HG02885 (cell line): Measurements from ENCODE around the gene MTA3.
"Not testable (repeated sequence)": the region's sequence is repeated elsewhere in the genome, so short reads cannot be mapped to it uniquely, and the experiment has no call there.

Source experiments
- ATAC-seq: cut with Tn5 transposase; IDR thresholded peaks from one replicate; pipeline ENCODE4 v1.9.1; 2021; ENCODE audit warnings: mild to moderate bottlenecking; ENCODE audit not compliant: unreplicated experiment, poor library complexity

The MTA3 gene

DNA sequence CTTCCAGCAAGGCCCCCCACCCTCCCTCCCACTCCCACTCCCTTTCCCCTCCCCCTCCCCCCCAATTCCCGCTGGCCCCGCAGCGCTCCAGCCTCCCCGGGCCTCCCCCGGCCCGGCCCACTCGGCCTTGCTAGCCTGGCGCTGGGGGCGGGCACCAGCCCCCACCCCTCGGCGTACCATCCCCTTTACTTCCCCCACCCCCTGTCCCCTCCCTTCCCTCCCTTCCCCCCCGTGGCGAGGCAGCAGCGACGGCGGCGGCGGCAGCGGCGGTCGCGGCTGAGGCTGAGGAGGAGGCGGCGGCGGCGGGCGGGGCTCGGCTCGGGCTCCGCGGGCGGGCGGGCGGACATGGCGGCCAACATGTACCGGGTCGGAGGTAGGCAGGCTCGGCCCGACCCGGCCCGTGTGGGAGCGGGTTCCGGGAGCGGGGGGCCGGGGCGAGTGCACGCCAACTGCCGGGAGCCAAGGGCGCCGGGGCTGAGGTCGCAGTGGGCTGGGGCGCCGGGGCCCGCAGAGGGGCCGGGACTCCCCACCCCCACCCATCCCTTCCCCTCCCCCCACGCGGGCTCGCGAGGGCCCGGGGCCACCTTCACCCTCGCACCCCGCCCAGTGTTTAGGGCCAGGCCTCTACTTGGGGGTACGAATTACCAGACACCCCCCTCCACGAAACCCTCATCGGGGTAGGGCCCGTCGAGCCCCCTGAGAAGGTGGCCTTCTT, at the start of gene MTA3:
Gene MTA3, plus strand, starts transcription at position 232 of the 715 bp plus-strand sequence. Its CDS starts 114 bp downstream, at position 346.
- peak; percentile 39 for ATAC-seq

DNA sequence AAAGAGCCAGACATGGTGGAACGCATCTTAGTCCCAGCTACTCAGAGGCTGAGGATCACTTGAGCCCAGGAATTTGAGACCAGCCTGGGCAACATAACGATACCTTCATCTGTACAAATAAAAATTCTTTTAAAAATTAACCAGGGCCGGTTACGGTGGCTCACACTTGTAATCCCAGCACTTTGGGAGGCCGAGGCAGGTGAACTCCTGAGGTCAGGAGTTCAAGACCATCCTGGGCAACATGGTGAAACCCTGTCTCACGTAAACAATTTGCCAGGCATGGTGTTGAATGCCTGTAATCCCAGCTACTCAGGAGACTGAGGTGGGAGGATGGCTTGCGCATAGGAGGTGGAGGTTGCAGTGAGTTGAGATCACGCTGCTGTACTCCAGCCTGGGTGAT, 48.8 kb upstream of the MTA3 start:
- ATAC-seq = no peak

DNA sequence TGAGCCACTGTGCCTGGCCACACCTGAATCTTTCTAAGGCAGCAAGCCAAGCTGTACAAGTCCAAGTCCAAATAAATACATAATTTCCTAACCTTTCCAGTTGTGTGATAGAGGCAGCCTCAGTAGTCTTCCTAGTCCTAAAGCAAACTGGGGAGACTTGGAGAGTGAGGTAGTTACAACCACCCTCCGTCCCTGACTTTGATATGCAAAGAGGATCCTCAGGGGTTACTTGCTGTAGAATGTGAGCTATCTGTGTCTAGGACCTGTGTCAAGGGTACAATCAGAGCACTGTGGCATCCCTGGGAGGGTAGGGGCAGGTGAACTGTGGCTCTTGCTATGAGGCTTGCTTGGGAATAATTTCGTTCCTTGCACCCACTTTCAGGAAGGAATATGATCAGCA, 46.4 kb upstream of the MTA3 start:
- no peak for ATAC-seq

DNA sequence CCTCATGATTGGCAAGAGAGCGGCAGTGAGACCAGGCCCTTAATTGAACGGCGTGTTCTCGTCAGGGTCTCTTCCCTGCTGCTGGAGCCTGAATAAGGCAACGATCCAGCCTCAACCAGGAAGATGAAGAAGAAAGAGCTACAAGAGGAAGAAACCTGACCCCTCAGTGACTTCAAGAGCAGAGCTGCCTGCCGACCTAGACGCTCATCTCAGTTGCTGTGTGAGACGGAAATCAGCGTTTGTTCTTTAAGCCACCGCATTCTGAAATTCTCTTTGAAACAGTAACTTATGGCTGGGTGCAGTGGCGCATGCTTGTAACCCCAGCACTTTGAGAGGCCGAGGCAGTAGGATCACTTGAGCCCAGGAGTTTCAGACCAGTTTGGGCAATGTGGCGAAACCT, 45.1 kb upstream of the MTA3 start:
- ATAC-seq = no peak

DNA sequence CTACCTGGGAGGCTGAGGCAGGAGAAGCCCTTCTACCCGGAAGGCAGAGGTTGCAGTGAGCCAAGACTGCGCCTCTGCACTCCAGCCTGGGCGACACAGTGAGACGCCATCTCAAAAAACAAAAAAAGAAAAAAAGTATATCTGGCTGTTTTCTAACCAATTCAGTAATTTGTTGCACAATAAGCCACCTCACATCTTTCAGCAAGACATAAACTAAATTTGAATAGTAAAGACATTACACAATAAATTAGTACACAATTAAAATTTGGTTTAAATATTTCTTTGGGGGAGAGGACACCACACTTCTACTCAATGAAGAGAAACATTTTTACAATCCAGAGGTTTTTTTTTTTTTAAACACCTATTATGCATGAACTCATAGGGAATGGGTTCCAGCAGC, 36.0 kb upstream of the MTA3 start:
- no peak for ATAC-seq

DNA sequence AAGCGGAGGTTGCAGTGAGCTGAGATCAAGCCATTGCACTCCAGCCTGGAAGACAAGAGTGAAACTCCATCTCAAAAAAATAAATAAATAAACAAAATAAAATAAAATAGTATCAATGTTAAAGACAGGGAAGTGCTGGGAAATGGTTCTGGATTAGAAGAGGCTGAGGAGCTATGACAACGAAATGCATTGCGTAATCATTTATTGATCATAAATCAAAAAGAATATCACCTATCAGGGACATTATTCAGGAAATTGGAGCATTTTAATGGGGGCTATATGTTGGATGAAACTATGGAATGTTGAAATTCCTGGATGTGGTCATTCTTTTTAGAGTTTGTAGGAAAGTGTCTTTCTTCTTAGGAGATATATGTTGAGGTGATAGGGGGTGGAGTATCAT, 30.9 kb upstream of the MTA3 start:
- no peak for ATAC-seq

DNA sequence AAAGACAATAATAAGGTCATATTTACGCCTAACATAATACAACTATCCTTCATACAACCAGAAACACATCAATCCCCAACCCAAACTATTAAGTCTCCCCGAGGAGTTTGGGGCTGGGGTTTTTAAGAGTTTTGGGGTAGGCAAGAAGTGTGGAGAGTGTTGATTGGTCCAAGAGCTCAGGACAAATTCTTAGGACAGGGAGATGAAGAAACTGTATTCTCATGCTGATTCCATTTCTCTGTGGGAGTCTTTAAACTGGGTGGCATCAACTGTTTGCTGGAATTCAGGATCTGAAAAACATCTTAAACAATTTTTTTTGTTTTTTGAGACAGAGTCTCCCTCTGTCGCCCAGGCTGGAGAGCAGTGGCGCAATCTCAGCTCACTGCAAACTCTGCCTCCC, 25.6 kb upstream of the MTA3 start:
- ATAC-seq = no peak

DNA sequence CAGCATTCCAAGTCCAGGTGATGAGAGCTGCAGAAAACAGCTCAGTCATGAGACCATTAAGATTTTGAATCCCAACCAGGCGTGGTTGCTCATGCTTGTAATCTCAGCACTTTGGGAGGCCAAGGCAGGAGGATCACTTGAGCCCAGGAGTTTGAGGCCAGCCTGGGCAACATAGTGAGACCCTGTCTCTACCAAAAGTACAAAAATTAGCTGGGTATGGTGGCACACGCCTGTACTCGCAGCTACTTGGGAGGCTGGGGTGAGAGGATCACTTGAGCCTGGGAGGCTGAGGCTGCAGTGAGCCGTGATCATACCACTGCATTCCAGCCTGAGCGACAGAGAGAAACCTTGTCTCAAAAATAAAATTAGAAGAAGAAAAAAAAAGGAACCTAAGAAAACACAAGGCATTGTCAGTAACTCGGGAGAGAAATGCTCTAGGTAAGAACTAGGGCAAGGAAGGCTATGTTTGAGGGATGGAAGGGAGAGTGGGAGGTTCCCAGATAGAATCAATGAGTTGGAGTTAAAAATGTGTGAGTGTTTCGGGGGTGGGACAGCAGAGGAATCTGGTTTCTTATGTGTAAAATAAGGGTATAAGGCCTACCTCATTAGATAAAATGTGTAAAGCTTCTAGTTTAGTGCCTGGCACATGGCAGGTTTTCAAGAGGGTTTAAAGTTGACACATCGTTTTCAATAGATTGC, 23.3 kb upstream of the MTA3 start:
- ATAC-seq = no peak

DNA sequence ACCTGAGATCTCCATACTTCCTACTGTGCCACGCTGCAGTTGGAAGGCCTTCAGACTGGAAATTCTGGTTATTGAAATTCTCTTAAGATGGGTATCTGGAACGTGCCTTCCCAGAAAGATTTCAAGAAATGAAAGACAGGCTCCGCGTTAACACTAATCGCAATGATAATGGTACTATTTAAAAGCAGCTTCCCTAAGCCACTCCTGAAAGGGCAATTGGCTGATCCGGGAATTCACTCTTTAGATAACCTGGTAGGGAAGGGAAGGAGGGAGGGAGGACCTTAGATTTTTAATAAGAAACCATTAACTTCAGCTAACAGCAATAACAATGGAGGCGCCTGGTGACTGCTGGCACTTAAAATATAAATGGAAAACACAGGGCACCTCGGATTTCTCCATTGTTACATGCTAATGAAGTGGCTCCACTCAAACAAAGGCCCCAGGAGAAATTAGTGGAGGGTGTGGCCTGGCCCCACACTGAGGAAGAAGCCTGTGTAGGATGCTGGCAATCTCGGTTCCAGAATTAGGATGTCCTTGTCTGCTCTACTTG, 22.5 kb upstream of the MTA3 start:
- no peak for ATAC-seq

DNA sequence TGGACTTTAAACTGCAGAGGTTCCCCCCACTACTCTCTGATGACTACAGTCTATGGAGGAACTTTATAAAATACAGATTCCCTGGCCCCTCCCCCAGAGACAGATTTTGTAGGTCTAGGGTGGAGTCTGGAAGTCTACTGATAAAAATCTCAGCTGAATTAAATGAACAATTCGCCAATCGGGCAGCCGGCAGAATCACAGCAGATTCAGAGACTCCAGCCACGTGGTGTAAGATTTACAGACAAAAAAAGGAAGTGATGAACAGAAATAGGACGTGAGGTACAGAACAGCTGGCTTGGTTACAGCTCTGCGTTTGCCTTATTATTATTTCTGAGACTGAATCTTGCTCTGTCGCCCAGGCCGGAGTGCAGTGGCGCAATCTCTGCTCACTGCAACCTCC, 21.4 kb upstream of the MTA3 start:
- peak; percentile 63 for ATAC-seq

DNA sequence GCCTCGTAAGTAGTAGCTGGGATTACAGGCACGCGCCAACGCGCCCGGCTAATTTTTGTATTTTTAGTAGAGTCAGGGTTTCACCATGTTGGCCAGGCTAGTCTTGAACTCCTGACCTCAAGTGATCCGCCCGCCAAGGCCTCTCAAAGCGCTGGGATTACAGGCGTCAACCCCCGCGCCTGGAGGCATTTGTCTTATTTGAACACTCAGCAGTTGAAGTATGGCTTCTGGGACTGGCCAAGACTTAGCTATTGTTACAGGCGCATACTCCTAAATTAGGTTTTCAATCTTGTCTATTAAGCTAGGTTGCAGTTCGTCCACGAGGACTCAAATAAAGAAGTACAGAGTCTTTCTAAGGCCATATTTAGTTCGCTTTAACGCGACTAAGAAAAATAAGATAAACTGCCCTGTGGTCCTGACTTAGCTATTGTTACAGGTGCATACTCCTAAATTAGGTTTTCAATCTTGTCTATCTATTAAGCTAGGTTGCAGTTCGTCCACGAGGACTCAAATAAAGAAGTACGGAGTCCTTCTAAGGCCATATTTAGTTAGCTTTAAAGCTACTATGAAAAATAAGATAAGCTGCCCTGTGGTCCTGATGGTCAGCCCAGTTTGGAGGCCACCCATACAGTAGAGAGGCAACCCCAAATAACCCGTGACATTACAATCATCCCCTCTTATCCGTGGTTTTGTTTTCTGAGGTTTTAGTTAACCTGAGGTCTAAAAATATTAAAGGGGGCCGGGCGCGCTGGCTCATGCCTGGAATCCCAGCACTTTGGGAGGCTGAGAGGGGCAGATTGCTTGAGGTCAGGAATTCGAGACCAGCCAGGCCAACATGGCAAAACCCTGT, 20.8 kb upstream of the MTA3 start:
- no peak for ATAC-seq

DNA sequence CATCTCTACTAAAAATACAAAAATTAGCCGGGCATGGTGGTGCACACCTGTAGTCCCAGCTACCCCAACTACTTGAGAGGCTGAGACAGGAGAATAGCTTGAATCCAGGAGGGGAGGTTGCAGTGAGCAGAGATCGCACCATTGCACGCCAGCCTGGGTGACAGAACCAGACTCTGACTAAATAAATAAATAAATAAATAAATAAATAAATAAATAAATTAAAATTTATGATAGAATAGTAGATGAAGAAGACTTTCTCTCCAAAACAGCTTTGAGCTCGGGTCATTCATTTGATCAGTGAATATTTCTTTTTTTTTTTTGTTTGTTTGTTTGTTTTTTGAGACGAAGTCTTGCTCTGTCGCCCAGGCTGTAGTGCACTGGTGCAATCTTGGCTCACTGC, 17.6 kb upstream of the MTA3 start:
- no peak for ATAC-seq

DNA sequence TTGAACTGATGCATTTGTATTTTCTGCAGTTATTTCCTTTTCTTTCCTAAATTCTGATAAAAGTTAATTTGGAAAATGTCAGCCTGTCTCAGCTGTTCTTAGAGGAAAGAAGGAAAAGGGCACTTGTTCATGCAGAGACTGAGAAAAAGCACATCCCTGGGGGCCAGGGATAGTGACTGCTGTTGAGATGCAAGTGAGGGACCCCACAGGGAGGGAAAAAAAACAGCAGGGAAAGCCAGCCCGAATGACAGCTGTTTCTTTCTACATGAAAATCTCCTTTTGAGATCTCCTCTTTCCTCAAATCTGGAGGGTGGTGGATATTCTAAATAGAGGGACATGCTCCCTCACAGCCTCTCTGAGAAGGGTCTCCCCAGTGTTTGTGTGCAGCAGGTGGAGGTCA, 14.0 kb upstream of the MTA3 start:
- no peak for ATAC-seq

DNA sequence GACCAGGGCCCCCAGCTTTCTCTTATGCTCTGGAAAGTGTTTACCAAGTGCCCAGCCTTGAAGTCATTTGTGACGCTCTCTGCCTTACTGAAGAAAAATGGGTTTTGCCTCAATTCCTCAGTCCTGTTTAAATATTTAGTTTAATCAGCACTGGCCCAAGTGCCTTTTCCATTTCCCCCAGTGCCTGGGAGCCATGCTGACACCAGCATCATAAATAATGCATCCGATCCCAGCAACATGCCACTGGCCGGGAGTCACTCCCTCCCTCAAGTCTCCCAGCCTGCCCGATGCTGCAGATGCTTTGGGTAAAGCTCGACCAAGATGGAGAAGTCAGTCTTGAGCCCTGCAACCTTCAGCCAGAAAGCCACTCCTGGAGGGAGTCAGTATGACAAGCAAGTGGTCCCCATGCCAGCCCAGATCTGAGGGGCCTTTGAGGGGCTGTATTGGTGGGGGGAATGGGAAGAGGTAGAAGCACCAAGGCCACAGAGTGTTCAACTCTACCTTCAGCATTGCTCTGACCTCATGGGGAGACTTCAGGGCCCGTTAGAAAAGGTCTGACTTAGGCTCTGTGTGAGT, 12.0 kb upstream of the MTA3 start:
- no peak for ATAC-seq

DNA sequence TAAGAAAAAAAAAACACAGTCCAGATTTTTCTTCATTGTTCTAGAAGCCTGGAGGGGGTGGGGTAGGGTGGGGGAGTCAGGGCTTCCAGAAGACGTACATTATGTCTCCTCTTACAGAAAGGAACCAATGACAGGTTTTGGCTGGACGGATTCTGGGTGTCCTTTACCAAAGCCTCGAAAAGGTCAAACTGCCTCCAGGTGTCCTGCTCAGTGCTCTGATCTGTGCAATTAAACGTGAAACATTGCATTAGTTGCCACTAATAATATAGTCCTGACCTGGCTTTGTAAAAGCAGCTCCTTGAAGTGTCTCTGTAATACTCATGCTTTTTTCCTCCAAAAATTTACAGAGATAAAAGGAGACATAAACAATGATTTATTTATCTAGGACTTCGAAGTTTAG, 11.1 kb upstream of the MTA3 start:
- no peak for ATAC-seq

DNA sequence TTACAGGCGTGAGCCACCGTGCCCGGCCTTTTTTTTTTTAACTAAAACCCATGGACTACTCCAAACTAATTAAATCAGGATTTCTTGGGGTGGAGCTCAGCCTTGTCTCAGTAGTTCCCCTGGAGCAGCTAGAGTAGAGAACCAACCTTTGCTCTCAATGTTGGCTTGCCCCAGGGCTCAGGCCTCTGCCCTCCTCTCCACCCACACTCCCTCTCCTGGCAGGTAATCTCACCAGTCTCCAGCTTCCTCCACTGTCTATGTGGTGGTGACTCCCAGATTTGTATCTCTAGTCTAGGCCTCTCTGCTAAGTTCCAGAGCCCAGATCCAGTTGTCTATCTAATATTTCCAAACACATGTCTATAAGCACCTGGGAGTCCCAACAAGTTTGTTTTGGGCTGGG, 9.6 kb upstream of the MTA3 start:
- no peak for ATAC-seq

DNA sequence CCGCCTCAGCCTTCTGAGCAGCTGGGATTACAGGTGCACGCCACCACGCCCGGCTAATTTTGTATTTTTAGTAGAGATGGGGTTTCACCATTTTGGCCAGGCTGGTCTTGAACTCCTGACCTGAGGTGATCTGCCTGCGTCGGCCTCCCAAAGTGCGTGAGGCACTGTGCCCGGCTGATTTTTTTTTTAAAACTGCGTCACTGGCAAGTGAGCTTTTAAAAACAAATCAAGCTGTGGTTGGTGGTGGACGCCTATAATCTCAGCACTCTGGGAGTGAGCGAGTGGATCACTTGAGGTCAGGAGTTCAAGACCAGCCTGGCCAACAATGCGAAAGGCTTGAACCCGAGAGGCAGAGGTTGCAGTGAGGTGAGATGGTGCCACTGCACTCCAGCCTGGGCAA, 8.3 kb upstream of the MTA3 start:
- ATAC-seq = not testable (repeated sequence)

DNA sequence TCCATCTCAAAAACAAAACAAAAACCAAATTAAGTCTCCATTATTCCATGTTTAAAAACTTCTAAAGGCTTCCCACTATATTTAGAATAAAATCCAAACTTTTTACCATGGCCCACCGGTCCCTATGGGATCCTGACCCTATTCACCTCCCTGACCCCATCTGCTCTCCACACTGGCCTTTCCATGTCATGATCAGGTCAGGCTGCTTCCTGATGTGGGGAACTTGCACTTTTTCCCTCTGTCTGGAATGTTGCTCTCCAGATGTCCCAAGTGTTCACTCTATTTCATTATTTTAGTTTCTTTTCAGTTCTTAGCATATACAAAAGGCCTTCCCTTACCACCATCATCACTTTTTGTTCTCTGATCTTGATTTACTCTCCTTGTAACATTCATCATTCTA, 7.5 kb upstream of the MTA3 start:
- no peak for ATAC-seq

DNA sequence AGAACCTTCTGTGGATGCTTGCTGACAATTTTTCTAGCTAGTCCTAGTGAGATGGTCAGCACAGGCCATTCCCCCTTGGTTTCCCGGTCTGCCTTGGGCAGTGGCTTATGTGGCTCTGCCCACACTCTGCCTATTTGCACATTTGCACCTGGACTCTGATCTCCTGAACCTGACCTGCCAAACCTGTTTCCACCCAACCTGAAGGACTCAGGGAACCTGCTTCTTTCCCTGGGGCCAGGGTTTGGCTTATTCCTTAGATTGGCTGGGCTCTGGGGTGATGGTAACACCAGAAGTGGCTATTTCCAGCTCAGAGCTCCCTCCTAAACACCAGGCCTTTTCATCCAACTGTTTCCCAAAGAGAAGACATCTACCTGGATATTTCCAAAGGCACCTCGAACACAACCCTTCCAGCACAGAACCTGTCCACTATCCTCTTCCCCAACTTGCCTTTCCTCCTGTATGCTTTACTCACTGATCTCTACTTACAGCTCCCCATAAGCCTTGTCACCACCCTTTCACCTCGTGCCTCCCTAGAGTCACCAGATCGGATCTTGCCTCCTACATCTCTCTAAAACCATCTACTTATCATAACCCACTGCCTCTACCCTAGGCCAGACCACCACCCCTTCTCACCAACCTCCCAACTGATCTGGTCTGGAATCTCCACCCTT, 5.8 kb upstream of the MTA3 start:
- no peak for ATAC-seq

DNA sequence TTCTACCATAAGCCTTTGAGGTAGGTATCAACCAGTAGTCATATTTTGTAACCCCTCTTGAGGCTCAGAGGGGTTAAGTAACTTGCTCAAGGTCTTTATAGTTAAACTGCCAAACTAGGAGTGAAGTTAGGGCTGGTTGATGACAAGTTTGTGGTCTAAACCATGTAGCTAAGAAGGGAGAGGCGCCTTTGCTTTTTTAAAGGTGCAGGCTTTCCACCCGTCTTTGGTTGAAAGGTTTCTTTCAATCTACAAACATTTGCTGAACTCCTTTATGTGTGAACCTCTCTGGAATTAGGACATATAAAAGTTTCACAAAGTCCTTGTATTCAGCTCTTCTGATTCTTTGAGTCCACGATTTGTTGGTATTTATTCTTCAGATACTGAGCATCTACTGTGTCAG, 2.4 kb upstream of the MTA3 start:
- no peak for ATAC-seq
